Peyer's patch (tissue), 4 donors: ENCODE measurements around the gene HOXC6.

Experiments
- CTCF ChIP-seq, 6 experiments: fragments of 450-650 bp in 4 of 6; fragments of 200-600 bp in 2 of 6; sonication (generic) in 1 of 6; IDR thresholded peaks; one replicate each; pipeline ENCODE4 v1.5.1; 2017 to 2019; ENCODE audit warnings: antibody characterized with exemption in 6 of 6, mild to moderate bottlenecking in 3 of 6, moderate library complexity in 1 of 6
- POLR2A ChIP-seq, 2 donors: fragments of 450-650 bp; IDR thresholded peaks; one replicate each; pipeline ENCODE4 v1.5.1; 2017; ENCODE audit warnings: antibody characterized with exemption in 2 of 2, mild to moderate bottlenecking in 2 of 2, moderate library complexity in 2 of 2

GRCh38 chr12:54016051-54016450 is 12.2 kb upstream of the HOXC6 start:
- TF ChIP-seq CTCF (IDR thresholded peaks at IDR 0.05): no peak
- TF ChIP-seq POLR2A (IDR thresholded peaks at IDR 0.05): no peak
